Neural cell (in vitro differentiated cells): ENCODE measurements around the gene ITGA11. TPM values are rescaled to one million over a fixed set of nuclear protein-coding genes. Genes with fewer than 3 reads are reported as not detected.

Source experiments
- H2AFZ ChIP-seq: fragments of 200-600, 300-800 bp; sonication (generic), shearing (Covaris generic); 2 replicates; pipeline ENCODE4 v1.6.0; 2014; ENCODE audit warnings: low read depth, mild to moderate bottlenecking, antibody characterized with exemption, low read length, moderate library complexity
- H3F3A ChIP-seq: fragments of 200-600 bp; shearing (Covaris generic); 2 replicates; pipeline ENCODE4 v1.6.1; 2016; ENCODE audit warnings: mild to moderate bottlenecking, moderate library complexity, mixed read lengths, antibody characterized with exemption, low read length; ENCODE audit not compliant: insufficient read depth, poor library complexity, severe bottlenecking
- H3K27ac ChIP-seq: fragments of 200-600, 300-800 bp; sonication (generic), shearing (Covaris generic); 2 replicates; pipeline ENCODE4 v1.5.1; 2014; ENCODE audit warnings: mild to moderate bottlenecking, low read length, moderate library complexity
- H3K27me3 ChIP-seq: fragments of 300-800, 200-600 bp; sonication (generic), shearing (Covaris generic); 2 replicates; pipeline ENCODE4 v1.6.0; 2014; ENCODE audit warnings: mild to moderate bottlenecking, low read depth, low read length, moderate library complexity; ENCODE audit not compliant: insufficient read depth
- H3K36me3 ChIP-seq: fragments of 300-800, 200-600 bp; sonication (generic), shearing (Covaris generic); 2 replicates; pipeline ENCODE4 v1.5.1; 2014; ENCODE audit warnings: mild to moderate bottlenecking, antibody characterized with exemption, low read length, moderate library complexity; ENCODE audit not compliant: insufficient read depth
- H3K4me2 ChIP-seq: fragments of 300-800, 200-600 bp; sonication (generic), shearing (Covaris generic); 2 replicates; pipeline ENCODE4 v1.6.0; 2014; ENCODE audit warnings: mild to moderate bottlenecking, low read length
- H3K4me3 ChIP-seq: fragments of 300-800, 200-600 bp; sonication (generic), shearing (Covaris generic); 2 replicates; pipeline ENCODE4 v1.5.1; 2014; ENCODE audit warnings: mild to moderate bottlenecking, low read length, moderate library complexity
- H3K79me2 ChIP-seq: fragments of 200-600 bp; shearing (Covaris generic); replicated peaks from 2 replicates; pipeline ENCODE4 v1.6.0; 2014; ENCODE audit warnings: mild to moderate bottlenecking, low read length, moderate library complexity; ENCODE audit not compliant: insufficient read depth
- H3K9ac ChIP-seq: fragments of 300-800, 200-600 bp; sonication (generic), shearing (Covaris generic); 2 replicates; pipeline ENCODE4 v1.6.1; 2016; ENCODE audit warnings: mild to moderate bottlenecking, low read length, mixed read lengths
- H3K9me2 ChIP-seq: fragments of 200-600 bp; shearing (Covaris generic); 2 replicates; pipeline ENCODE4 v1.6.1; 2016; ENCODE audit warnings: mild to moderate bottlenecking, low read length, mixed read lengths; ENCODE audit not compliant: insufficient read depth
- H3K9me3 ChIP-seq: fragments of 200-600, 300-800 bp; sonication (generic), shearing (Covaris generic); 2 replicates; pipeline ENCODE4 v1.6.1; 2016; ENCODE audit warnings: mild to moderate bottlenecking, mixed run types, low read length, moderate library complexity, mixed read lengths
- H4K20me1 ChIP-seq: fragments of 200-600 bp; shearing (Covaris generic); 2 replicates; pipeline ENCODE4 v1.6.1; 2016; ENCODE audit warnings: mild to moderate bottlenecking, mixed run types; ENCODE audit not compliant: insufficient read depth
- CTCF ChIP-seq: fragments of 450-650 bp; IDR thresholded peaks from 2 replicates; pipeline ENCODE4 v1.5.1; 2014; ENCODE audit warnings: antibody characterized with exemption, mild to moderate bottlenecking, moderate library complexity; ENCODE audit not compliant: poor library complexity, severe bottlenecking
- EP300 ChIP-seq: fragments of 450-650 bp; conservative IDR thresholded peaks from 2 replicates; pipeline ENCODE4 v1.6.1; 2014; ENCODE audit warnings: antibody characterized with exemption, mild to moderate bottlenecking, moderate library complexity; ENCODE audit not compliant: poor library complexity, severe bottlenecking
- EZH2 ChIP-seq: fragments of 200-600, 300-800 bp; shearing (Covaris generic), sonication (generic); IDR thresholded peaks from 2 replicates; pipeline ENCODE4 v1.6.1; 2014; ENCODE audit warnings: antibody characterized with exemption, low read length, borderline replicate concordance, mild to moderate bottlenecking; ENCODE audit not compliant: insufficient read depth, poor library complexity, severe bottlenecking
- MXI1 ChIP-seq: fragments of 450-650 bp; conservative IDR thresholded peaks from 2 replicates; pipeline ENCODE4 v1.6.1; 2014; ENCODE audit warnings: antibody characterized with exemption, mild to moderate bottlenecking; ENCODE audit not compliant: poor library complexity, severe bottlenecking
- POLR2AphosphoS5 ChIP-seq: IDR thresholded peaks from 2 replicates; pipeline ENCODE4 v1.6.1; 2012
- RAD21 ChIP-seq: fragments of 450-650 bp; conservative IDR thresholded peaks from 2 replicates; pipeline ENCODE4 v1.6.1; 2014; ENCODE audit warnings: antibody characterized with exemption, mild to moderate bottlenecking, moderate library complexity
- REST ChIP-seq: IDR thresholded peaks from 2 replicates; pipeline ENCODE4 v1.6.1; 2012; ENCODE audit warnings: borderline replicate concordance
- SMC3 ChIP-seq: fragments of 450-650 bp; conservative IDR thresholded peaks from 2 replicates; pipeline ENCODE4 v1.6.1; 2014; ENCODE audit warnings: antibody characterized with exemption, mild to moderate bottlenecking, moderate library complexity; ENCODE audit not compliant: poor library complexity
- TAF1 ChIP-seq: IDR thresholded peaks from 2 replicates; pipeline ENCODE4 v1.6.1; 2012; ENCODE audit warnings: low read depth
- polyA plus RNA-seq: library from polyadenylated mRNA; depleted of rRNA; stranded (reverse); fragments of >200 nt; gene quantifications from 2 replicates; pipeline ENCODE4 v1.2.3, GENCODE V29; 2014

Gene ITGA11
- polyA plus RNA-seq, 1 donor from 2014 or later = not detected

GRCh38 chr15:68464448-68465090, 32.6 kb upstream of the ITGA11 start:
- TF ChIP-seq CTCF (no peak), MXI1 (no peak), POLR2AphosphoS5 (no peak), RAD21 (no peak), REST (no peak), SMC3 (no peak), TAF1 (no peak), EP300 (no peak), EZH2 (no peak)
- H3K4me3 ChIP-seq = no peak overlapping the region
- H3K4me2 ChIP-seq = no peak overlapping the region

GRCh38 chr15:68463996-68464395, 32.0 kb upstream of the ITGA11 start:
- no peaks in the 10 kb centered on the region for H3K9me3 ChIP-seq
- H3K36me3 ChIP-seq = no peaks in the 10 kb centered on the region
- no peak overlapping the region for H3K4me3 ChIP-seq
- H3K9me2 ChIP-seq = no peaks in the 10 kb centered on the region
- H3K9ac ChIP-seq = no peak overlapping the region
- no peaks in the 10 kb centered on the region for H3K79me2 ChIP-seq
- no peak overlapping the region for H2AFZ ChIP-seq
- no peaks in the 10 kb centered on the region for H4K20me1 ChIP-seq
- no peak for TF ChIP-seq EP300
- no peak for TF ChIP-seq MXI1
- TF ChIP-seq CTCF = no peak
- no peak for TF ChIP-seq EZH2
- TF ChIP-seq POLR2AphosphoS5 = no peak
- TF ChIP-seq TAF1 = no peak
- no peak for TF ChIP-seq RAD21
- TF ChIP-seq SMC3 = no peak
- TF ChIP-seq REST = no peak
- no peak overlapping the region for H3K4me2 ChIP-seq
- no peaks in the 10 kb centered on the region for H3K27me3 ChIP-seq
- H3F3A ChIP-seq = no peaks in the 10 kb centered on the region
- no peak overlapping the region for H3K27ac ChIP-seq

More at GRCh38 chr15:68464448-68465090, 32.6 kb upstream of the ITGA11 start:
- no peaks in the 10 kb centered on the region for H3K9me3 ChIP-seq
- H4K20me1 ChIP-seq = no peaks in the 10 kb centered on the region
- no peaks in the 10 kb centered on the region for H3K9me2 ChIP-seq
- no peaks in the 10 kb centered on the region for H3K36me3 ChIP-seq
- no peak overlapping the region for H2AFZ ChIP-seq
- no peaks in the 10 kb centered on the region for H3K79me2 ChIP-seq
- no peak overlapping the region for H3K9ac ChIP-seq
- H3F3A ChIP-seq = no peaks in the 10 kb centered on the region
- H3K27me3 ChIP-seq = no peaks in the 10 kb centered on the region
- H3K27ac ChIP-seq = no peak overlapping the region
